Sigmoid colon (tissue), 4 donors: ENCODE measurements around the gene CNIH4.

Experiments used
- CTCF ChIP-seq, 4 experiments: fragments of 450-650 bp in 3 of 4; fragments of 200-600 bp in 1 of 4; IDR thresholded peaks; one replicate each; pipeline ENCODE4 v1.5.1; 2016 to 2019; ENCODE audit warnings: antibody characterized with exemption in 4 of 4, mild to moderate bottlenecking in 3 of 4, moderate library complexity in 2 of 4
- EP300 ChIP-seq, 4 donors: sonication (generic); formaldehyde crosslinking; IDR thresholded peaks; one replicate each; pipeline ENCODE4 v1.6.1; 2017; ENCODE audit warnings: antibody characterized with exemption in 4 of 4
- POLR2A ChIP-seq, 2 donors: fragments of 450-650 bp; IDR thresholded peaks; one replicate each; pipeline ENCODE4 v1.6.1; 2016; ENCODE audit warnings: antibody characterized with exemption in 2 of 2, mild to moderate bottlenecking in 2 of 2, moderate library complexity in 2 of 2
- POLR2AphosphoS5 ChIP-seq, 4 donors: sonication (generic); formaldehyde crosslinking; IDR thresholded peaks; one replicate each; pipeline ENCODE4 v1.6.1; 2017; ENCODE audit warnings: antibody characterized with exemption in 4 of 4

- TF ChIP-seq CTCF (IDR thresholded peaks at IDR 0.05) (no peak), POLR2A (IDR thresholded peaks at IDR 0.05) (no peak), POLR2AphosphoS5 (IDR thresholded peaks at IDR 0.05) (no peak), EP300 (IDR thresholded peaks at IDR 0.05) (no peak)
These were observed 30.7 kb downstream of the CNIH4 start for GRCh38 chr1:224387302-224387912.
